T-helper 1 cell treated with Interleukin-12 subunit alpha and Interleukin-12 subunit beta and Interleukin-4 antibody, amounts not matched to agents 30 μg/mL and 1 μg/mL, for 36 hours (primary cell): ENCODE measurements around the gene STARD9.
"Not testable (repeated sequence)": the region's sequence is repeated elsewhere in the genome, so short reads cannot be mapped to it uniquely, and the experiment has no call there.

Experiments used
- H3K27ac Mint-ChIP-seq: one replicate; pipeline ENCODE4 v1.8.0; 2021; ENCODE audit warnings: mild to moderate bottlenecking, mixed read lengths
- H3K27me3 Mint-ChIP-seq: one replicate; pipeline ENCODE4 v1.8.0; 2021; ENCODE audit warnings: low read depth, mixed read lengths
- H3K36me3 Mint-ChIP-seq: one replicate; pipeline ENCODE4 v1.8.0; 2021; ENCODE audit warnings: low read depth, mixed read lengths
- H3K4me1 Mint-ChIP-seq: one replicate; pipeline ENCODE4 v1.8.0; 2021; ENCODE audit warnings: low read depth, mixed read lengths
- H3K4me3 Mint-ChIP-seq: one replicate; pipeline ENCODE4 v1.8.0; 2021; ENCODE audit warnings: mild to moderate bottlenecking, moderate library complexity, mixed read lengths
- H3K9me3 Mint-ChIP-seq: one replicate; pipeline ENCODE4 v1.8.0; 2021; ENCODE audit warnings: mixed read lengths

STARD9 gene

GRCh38 chr15:42575188-42576039, at the start of gene STARD9:
TSS of gene STARD9 (plus strand) at chr15:42575606. CDS start at chr15:42575716, 110 bp downstream.
- Mint-ChIP-seq H3K36me3 (peaks cover 6% of the 10 kb centered on the region), H3K4me3 (peak within 1 kb of the TSS; percentile 88), H3K4me1 (peaks cover 26% of the 10 kb centered on the region), H3K27ac (peak within 1 kb of the TSS; percentile 75), H3K9me3 (no peaks in the 10 kb centered on the region), H3K27me3 (peaks cover 30% of the 10 kb centered on the region)

DNA sequence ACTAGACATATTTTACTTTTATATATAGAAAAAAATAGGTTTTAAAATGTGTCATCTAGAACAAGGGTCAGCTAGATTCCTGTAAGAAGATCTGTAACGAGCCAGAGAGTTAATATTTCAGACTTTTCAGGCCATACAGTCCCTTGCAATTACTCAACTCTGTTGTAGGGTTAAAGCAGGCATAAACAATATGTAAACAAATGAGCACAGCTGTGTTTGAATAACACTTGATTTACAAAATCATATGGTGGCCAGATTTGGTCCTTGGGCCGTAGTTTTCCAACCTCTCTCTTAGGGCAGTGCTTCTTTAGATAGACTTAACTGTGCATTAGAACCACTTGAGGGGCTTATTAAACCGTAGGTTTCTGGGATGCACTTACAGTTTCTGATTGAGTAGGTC, 46.4 kb upstream of the STARD9 start:
- no peaks in the 10 kb centered on the region for H3K27me3 Mint-ChIP-seq

DNA sequence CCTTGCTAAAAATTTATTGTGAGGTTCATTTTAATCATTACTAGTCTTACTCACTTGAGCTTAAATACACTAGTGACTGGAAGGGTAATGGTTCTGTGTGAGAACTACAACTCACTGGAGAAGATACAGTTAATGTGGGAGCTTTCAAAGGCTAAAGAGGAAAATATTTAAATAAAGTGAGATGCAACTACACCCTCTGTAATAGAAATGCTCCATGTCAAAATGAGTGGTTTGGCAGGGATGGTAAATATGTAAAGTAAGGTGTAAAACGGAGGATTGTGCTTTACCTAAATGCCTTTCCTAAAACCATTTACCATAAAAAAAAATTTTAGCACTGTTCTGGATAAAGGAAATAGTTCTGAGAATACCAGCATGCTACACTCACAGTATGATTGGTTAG, 42.2 kb upstream of the STARD9 start:
- H3K27me3 Mint-ChIP-seq, result no peaks in the 10 kb centered on the region
- H3K27ac Mint-ChIP-seq, result peak overlapping the region; percentile 15
- H3K4me3 Mint-ChIP-seq, result no peak overlapping the region
- H3K36me3 Mint-ChIP-seq, result peaks cover 29% of the 10 kb centered on the region
- no peaks in the 10 kb centered on the region for H3K9me3 Mint-ChIP-seq
- peaks cover 5% of the 10 kb centered on the region for H3K4me1 Mint-ChIP-seq

More for the DNA sequence above, 46.4 kb upstream of the STARD9 start:
- no peaks in the 10 kb centered on the region for H3K9me3 Mint-ChIP-seq
- H3K4me1 Mint-ChIP-seq, result peaks cover 4% of the 10 kb centered on the region
- H3K27ac Mint-ChIP-seq, result no peak overlapping the region
- H3K4me3 Mint-ChIP-seq, result no peak overlapping the region
- H3K36me3 Mint-ChIP-seq, result peaks cover 24% of the 10 kb centered on the region

- no peak overlapping the region for H3K4me3 Mint-ChIP-seq
- H3K9me3 Mint-ChIP-seq, result no peaks in the 10 kb centered on the region
- H3K4me1 Mint-ChIP-seq, result peaks cover 31% of the 10 kb centered on the region
- no peak overlapping the region for H3K27ac Mint-ChIP-seq
- no peaks in the 10 kb centered on the region for H3K27me3 Mint-ChIP-seq
- peaks cover 25% of the 10 kb centered on the region for H3K36me3 Mint-ChIP-seq
Measured at GRCh38 chr15:42544853-42545629, 30.4 kb upstream of the STARD9 start.

DNA sequence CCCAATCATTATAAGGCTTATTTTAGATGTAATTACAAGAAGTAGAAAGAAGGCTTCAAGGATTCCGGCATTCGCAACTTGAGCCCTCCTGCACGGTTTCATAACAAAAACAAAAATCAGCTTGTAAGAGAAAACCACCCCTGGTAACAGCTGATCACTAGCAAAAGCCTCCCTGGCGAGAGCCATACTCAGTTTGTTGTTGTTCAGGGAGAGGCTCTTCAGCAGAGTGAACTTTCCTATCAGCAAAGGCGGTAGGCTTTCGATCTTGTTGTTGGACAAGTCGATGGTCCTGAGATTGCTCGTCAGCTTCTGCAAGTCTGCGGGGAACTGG, 27.5 kb upstream of the STARD9 start:
- Mint-ChIP-seq H3K4me1 (peaks cover 42% of the 10 kb centered on the region), H3K27me3 (no peaks in the 10 kb centered on the region), H3K9me3 (no peaks in the 10 kb centered on the region), H3K4me3 (peak overlapping the region; percentile 93), H3K36me3 (peaks cover 25% of the 10 kb centered on the region), H3K27ac (peak overlapping the region; percentile 96)

DNA sequence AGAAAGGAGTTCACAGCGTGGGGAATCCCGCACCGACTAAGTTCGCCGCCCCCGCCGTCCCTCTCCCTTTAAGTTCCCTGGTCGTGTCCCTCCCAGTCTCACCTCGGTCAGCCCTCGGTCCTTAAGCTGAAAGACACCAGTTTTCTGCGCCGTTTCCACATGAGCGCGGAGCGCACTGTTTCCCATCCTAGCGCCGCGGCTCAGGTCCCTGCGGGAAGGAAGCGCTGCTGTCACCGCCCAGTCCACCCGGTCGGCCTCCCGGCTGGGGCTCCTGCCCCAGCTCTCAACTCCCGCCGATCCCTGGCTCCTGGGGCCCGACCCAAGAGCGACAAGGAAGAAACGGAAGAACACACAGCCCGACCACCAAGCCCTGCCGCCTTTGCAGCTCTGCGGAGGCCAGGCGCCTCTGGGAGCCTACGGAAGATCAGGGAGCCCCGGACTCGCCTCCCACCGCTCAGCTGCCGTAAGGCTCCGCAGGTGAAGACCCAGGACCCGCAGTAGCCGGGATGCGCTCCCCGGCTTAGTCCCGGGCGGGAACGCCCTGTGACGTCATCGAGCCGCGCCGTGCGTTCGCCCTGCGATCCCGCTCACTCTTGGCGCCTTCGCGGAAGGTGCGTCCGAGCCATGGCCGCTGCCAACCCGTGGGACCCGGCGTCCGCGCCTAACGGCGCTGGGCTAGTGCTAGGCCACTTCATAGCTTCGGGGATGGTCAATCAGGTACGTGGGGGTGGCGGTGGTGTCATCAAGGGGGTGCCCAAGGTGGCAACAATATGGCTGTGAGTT, 27.0 kb upstream of the STARD9 start, which contains the start of the genes HAUS2 and LRRC57:
Gene HAUS2 (plus strand): TSS at position 590 of the 783 bp plus-strand sequence. CDS start 35 bp downstream, at position 625.
Gene LRRC57 (minus strand): TSS at position 545 of the 783 bp plus-strand sequence. CDS start 359 bp downstream, at position 186.
- Mint-ChIP-seq H3K9me3 (no peaks in the 10 kb centered on the region), H3K27me3 (no peaks in the 10 kb centered on the region), H3K27ac (peak within 1 kb of the TSS; percentile 96), H3K4me3 (peak within 1 kb of the TSS; percentile 93), H3K36me3 (peaks cover 25% of the 10 kb centered on the region), H3K4me1 (peaks cover 44% of the 10 kb centered on the region)

DNA sequence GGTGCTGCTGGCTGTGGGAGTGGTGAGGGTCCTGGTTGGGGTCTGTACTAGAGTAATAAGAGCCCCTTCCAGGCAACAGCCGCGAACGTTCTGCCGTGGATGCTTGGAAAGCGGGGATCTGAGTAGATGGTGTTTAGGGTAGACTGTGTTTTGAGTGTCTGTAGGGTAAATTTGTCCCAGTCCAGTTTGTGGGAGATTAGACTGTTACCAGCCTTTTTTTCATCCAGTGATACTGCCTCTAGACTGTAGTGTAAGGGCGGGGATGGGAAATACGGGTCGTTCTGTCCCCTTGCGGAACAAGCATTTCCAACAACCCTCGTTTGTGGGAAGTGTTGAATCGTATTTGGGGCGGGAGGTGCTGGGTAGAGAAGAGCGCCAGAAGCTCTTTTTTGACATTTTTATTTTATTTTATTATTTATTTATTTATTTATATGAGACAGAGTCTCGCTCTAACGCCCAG, 26.3 kb upstream of the STARD9 start:
- H3K9me3 Mint-ChIP-seq, result no peaks in the 10 kb centered on the region
- H3K27ac Mint-ChIP-seq, result peak overlapping the region; percentile 96
- H3K4me3 Mint-ChIP-seq, result peak overlapping the region; percentile 93
- H3K27me3 Mint-ChIP-seq, result no peaks in the 10 kb centered on the region
- H3K4me1 Mint-ChIP-seq, result peaks cover 47% of the 10 kb centered on the region
- H3K36me3 Mint-ChIP-seq, result peaks cover 25% of the 10 kb centered on the region

- peaks cover 48% of the 10 kb centered on the region for H3K4me1 Mint-ChIP-seq
- H3K9me3 Mint-ChIP-seq, result no peaks in the 10 kb centered on the region
- H3K27ac Mint-ChIP-seq, result peak overlapping the region; percentile 71
- H3K4me3 Mint-ChIP-seq, result peak overlapping the region; percentile 93
- no peaks in the 10 kb centered on the region for H3K27me3 Mint-ChIP-seq
- peaks cover 20% of the 10 kb centered on the region for H3K36me3 Mint-ChIP-seq
Measured at GRCh38 chr15:42549741-42550392, 25.5 kb upstream of the STARD9 start.

DNA sequence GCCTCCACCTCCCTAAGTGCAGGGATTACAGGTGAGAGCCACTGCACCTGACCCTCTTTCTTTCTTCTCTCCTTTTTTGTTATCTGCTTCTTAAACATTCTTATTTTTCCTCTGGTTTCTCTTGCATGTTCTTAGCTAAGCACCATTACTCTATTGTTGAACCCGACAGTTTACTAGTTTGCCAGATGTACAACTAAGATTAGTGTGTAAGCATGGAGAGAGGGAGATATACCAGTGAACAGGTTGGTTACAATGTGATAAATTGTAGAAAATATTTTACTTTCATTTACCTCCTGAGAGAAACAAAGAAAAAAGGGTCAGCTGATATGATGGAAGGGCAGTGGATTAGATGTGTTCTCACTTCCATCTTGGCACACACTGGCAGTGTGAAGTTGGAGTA, 21.9 kb upstream of the STARD9 start:
- Mint-ChIP-seq H3K9me3 (no peaks in the 10 kb centered on the region), H3K4me3 (no peak overlapping the region), H3K27ac (no peak overlapping the region), H3K36me3 (peaks cover 5% of the 10 kb centered on the region), H3K27me3 (no peaks in the 10 kb centered on the region), H3K4me1 (peaks cover 25% of the 10 kb centered on the region)

DNA sequence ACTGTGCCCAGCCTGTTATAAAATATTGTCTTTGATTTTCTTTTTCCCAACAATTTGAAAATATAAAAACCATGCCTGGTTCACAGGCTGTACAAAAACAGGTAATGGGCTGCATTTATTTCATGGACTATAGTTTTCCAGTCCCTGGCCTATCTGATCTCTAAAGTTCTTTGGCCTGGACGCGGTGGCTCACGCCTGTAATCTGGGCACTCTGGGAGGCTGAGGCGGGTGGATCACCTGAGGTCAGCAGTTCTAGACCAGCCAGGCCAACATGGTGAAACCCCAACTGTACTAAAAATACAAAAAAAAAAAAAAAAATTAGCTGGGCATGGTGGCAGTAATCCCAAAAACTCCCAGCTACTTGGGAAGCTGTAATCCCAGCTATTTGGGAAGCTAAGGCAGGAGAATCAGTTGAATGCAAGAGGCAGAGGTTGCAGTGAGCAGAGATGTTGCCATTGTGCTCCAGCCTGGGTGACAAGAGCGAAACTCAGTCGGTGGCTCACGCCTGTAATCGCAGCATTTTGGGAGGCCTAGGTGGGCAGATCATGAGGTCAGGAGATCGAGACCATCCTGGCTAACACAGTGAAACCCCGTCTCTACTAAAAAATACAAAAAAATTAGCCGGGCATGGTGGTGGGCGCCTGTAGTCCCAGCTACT, 18.7 kb upstream of the STARD9 start:
- not testable (repeated sequence) for H3K27ac Mint-ChIP-seq, H3K9me3 Mint-ChIP-seq, H3K27me3 Mint-ChIP-seq, H3K4me3 Mint-ChIP-seq
- peaks cover 14% of the 10 kb centered on the region for H3K4me1 Mint-ChIP-seq
- peaks cover 18% of the 10 kb centered on the region for H3K36me3 Mint-ChIP-seq

DNA sequence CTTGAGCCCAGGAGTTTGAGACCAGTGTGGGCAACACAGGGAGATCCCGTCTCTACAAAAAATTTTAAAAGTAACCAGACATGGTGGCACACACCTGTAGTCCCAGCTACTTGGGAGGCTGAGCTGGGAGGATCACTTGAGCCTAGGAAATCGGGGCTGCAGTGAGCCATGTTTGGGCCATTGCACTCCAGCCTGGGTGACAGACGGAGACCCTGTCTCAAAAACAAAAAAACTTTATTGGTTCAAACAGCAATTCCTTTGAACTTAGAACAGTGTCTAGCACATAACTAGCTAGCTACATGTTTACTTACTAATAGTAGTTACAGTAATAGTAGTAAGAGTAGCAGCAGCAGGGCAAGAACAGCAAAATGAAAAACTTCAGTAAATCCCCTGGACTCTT, 16.7 kb upstream of the STARD9 start:
- no peaks in the 10 kb centered on the region for H3K27me3 Mint-ChIP-seq
- H3K4me1 Mint-ChIP-seq, result peaks cover 4% of the 10 kb centered on the region
- no peak overlapping the region for H3K27ac Mint-ChIP-seq
- no peak overlapping the region for H3K4me3 Mint-ChIP-seq
- H3K36me3 Mint-ChIP-seq, result peaks cover 14% of the 10 kb centered on the region
- H3K9me3 Mint-ChIP-seq, result no peaks in the 10 kb centered on the region

GRCh38 chr15:42576040-42576594, 711 bp downstream of the STARD9 start:
- peaks cover 6% of the 10 kb centered on the region for H3K36me3 Mint-ChIP-seq
- H3K4me3 Mint-ChIP-seq, result peak overlapping the region; percentile 88
- H3K27me3 Mint-ChIP-seq, result peaks cover 33% of the 10 kb centered on the region
- peak overlapping the region; percentile 74 for H3K27ac Mint-ChIP-seq
- peaks cover 31% of the 10 kb centered on the region for H3K4me1 Mint-ChIP-seq
- H3K9me3 Mint-ChIP-seq, result no peaks in the 10 kb centered on the region

DNA sequence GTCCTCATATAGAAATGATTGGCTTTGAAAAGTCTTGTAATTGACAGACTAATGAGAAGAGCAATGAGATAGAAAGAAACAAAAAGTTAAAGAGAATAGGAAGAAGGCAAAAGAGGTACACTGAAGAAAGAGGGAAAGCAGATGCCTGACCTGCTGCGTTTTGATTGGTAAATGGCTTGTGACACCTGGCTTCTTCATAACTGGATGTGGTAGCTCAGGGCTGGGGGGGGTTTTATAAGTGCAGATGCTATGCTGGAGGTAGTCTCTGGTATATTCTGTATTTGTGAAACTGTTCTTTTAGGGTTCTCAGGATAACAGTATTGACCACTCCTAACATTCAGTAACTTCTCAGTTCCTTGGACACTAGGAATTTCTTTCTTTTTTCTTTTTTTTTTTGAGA, 1.4 kb downstream of the STARD9 start:
- Mint-ChIP-seq H3K36me3 (peaks cover 6% of the 10 kb centered on the region), H3K9me3 (no peaks in the 10 kb centered on the region), H3K4me1 (peaks cover 35% of the 10 kb centered on the region), H3K4me3 (peak overlapping the region; percentile 88), H3K27me3 (peaks cover 33% of the 10 kb centered on the region), H3K27ac (no peak overlapping the region)
